ACHN (cell line): ENCODE results near the gene SLCO2A1.

Experiments
- DNase-seq: peaks from one replicate; pipeline ENCODE4 v3.0.0-alpha.2; 2015
- in situ Hi-C: cut with HindIII; loops from 2 replicates; pipeline ENCODE4 v1.10.0; 2017; ENCODE audit warnings: low sequenced_read_pairs, low pct_ligation_motif_present, low pct_unique_long_range_greater_than_20kb

The SLCO2A1 gene

GRCh38 chr3:134014270-134014669 is 15.5 kb downstream of the SLCO2A1 start:
- in situ Hi-C loops: no loop called here
- no peak for DNase-seq

- no peak for DNase-seq
- in situ Hi-C loops: no loop called here
These were observed 16.4 kb downstream of the SLCO2A1 start for GRCh38 chr3:134013280-134013679.

DNA sequence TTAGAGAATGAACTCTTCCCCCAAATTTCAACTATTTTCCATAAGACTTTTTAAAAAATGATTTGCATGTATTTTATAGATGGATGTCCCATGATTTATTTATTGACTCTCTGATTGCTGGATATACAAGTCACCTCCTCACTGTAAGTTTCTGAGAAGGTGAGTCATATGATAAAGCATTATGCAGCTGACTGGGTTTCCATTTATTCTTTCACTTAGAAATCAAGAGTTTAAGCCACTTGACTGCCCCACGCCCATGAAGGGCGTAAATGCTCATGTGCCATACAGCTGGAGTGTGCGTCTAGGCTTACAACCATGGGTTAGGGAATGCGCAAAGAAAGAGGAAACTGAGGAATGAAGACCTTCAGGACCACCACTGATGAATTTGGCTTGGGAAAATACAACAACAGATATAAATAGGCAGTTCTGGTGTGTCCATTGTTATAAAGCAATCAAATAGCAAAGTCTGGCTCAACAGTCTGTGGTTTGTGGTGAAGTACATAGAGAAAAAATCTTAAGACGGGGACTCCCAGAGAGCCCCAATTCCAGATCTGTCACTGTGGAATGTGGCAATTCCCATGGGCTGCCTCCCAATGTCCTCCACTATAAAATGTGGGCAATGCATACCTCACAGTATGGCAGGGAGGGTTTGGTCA is 20.3 kb downstream of the SLCO2A1 start:
- in situ Hi-C loops: no loop called here
- DNase-seq: peak; percentile 70

GRCh38 chr3:134008630-134009156 is 21.0 kb downstream of the SLCO2A1 start:
- peak; percentile 83 for DNase-seq

GRCh38 chr3:134007819-134008218 is 21.9 kb downstream of the SLCO2A1 start:
- in situ Hi-C loops: no loop called here
- no peak for DNase-seq

More at GRCh38 chr3:134008630-134009156, 21.0 kb downstream of the SLCO2A1 start:
- in situ Hi-C loops: no loop called here

- in situ Hi-C loops: no loop called here
- no peak for DNase-seq
These were observed 24.9 kb downstream of the SLCO2A1 start for GRCh38 chr3:134004841-134005240.

DNA sequence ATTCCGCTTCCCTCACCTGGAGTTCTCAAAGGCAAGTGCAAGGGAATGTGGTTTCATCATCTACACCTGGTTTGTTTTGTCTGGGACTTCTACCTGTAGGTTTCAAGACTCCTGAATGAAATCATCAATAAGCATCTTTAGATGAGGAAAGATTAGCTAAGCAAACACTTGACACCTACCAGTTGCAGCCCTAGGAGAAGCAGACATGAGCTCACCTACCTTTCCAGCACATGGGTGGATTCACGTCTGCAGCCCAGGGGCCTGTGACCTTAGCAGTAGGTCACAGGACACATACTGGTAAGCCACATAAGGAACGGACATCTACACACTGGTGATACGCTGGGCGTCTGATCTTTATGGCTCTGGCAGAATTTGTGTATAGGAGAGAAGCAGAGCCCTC is 26.7 kb downstream of the SLCO2A1 start:
- in situ Hi-C loops: no loop called here
- no peak for DNase-seq

- peak; percentile 88 for DNase-seq
- in situ Hi-C loops: no loop called here
These were observed 27.4 kb downstream of the SLCO2A1 start for GRCh38 chr3:134002306-134002705.

DNA sequence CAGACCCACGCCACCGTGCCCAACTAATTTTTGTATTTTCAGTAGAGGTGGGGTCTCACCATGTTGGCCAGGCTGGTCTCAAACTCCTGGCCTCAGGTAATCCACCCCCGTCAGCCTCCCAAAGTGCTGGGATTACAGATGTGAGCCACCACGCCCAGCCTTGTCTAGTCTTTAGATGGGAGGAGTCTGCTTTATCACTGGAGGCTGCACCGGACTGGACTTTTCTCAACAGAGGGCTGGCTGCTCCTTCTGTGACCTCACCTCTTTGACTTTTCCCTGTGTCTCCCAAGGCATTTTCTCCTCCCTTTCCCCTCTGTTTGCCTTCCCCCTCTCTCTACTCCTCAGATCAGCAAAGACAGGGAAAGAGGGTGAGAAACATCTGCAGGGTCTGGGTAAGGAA is 28.5 kb downstream of the SLCO2A1 start:
- in situ Hi-C loops: no loop called here
- DNase-seq: no peak

DNA sequence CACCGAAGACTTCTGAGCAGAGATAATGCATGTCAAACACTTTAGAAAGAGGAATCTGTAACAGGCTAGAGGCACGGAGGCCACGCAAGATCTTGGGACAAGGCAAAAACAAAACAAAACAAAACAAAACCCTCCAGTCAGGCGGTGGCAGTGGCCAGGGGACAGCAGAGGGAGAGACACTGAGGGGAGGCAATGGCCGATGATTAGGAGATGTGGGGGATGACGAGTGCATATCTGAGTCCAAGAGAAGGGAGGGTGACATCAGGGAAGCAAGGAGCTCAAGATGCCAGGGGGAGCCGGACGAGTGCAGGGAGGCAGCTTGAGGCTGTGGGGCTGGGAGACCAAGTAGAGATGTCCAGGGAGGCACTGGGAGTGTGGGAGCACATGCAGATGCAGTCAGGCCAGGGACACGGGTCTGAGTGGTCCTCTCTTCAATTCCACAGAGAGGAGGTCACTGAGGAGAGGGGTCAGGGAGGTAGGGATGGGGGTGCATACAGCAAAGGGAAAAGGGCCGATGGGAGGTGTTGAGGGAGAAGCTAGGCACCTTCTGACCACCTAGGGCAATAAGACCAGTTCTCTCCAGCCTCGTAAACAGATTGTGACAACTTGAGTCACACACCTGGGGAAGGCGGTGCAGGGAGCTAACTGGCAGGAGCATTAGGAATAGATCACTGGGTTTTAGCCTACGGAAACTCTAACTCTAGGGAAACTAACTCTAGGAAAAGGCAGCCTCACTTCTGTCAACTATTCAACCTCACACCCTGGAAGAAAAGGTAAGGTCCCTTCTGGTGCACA is 29.6 kb downstream of the SLCO2A1 start:
- no peak for DNase-seq
- in situ Hi-C loops: no loop called here

GRCh38 chr3:133998691-133999241 is 31.0 kb downstream of the SLCO2A1 start:
- DNase-seq: no peak
- in situ Hi-C loops: no loop called here

GRCh38 chr3:133997871-133998635 is 31.7 kb downstream of the SLCO2A1 start:
- in situ Hi-C loops: no loop called here
- DNase-seq: no peak

DNA sequence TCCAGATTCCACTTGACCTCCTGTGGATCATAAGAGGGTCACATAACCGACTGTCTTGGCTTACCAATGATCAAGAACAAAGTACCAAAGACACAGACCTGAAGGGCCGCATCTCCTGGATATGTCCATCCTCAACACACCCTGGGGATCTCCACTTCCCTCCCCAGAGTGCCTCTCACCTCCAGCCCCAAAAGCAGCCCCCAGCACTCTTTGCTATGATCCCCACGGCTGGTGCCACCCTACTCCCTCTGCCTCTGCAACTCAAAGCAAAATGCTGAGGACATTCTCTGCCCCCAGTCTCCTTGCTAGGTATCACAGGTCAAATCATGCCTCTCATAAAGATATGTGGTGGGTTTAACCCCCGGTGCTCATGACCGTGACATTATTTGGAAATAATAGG is 32.7 kb downstream of the SLCO2A1 start:
- in situ Hi-C loops: no loop called here
- no peak for DNase-seq

DNA sequence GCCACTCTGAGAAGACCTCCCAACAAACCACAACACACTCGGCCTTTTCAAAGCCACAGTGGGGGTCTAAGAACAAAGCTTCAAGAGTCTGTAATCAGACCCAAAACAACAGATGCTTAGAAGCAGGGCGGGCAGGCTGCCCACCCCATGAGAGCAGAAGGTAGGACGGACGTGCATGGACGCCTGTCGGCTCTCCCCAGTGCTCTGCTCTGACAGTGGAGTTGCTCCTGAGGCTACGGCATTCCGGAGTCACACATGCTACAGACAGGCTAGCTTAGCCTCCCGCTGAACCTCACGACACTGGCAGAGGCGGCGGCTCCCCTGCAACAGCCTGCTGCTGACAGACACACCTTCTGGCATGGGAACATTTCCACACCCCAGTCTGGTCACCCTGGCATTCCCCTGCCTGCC is 33.5 kb downstream of the SLCO2A1 start:
- DNase-seq: no peak

DNA sequence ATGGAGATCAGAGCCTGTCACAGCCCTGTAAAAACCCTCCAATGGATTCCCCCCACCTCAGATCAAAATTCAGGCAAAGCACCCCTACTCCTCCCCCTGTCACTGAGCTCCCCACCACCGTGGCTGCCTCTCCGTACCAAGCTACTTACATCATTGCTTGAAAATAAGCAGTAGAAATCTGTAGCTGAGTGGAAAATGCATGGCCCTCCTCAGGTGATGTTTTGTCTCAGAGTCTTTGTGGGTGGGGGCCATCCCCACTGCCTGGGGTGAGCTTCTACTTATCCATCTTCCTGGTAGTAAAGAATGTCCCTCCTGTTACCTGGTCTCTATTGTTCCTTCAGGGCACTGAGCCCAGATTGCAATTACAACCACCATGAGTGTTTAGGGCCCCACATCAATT is 34.5 kb downstream of the SLCO2A1 start:
- in situ Hi-C loops: no loop called here
- DNase-seq: no peak

More for the DNA sequence above, 33.5 kb downstream of the SLCO2A1 start:
- in situ Hi-C loops: no loop called here

- in situ Hi-C loops: no loop called here
- DNase-seq: no peak
These were observed 35.4 kb downstream of the SLCO2A1 start for GRCh38 chr3:133994166-133994890.

- DNase-seq: no peak
- in situ Hi-C loops: no loop called here
These were observed 36.6 kb downstream of the SLCO2A1 start for GRCh38 chr3:133992951-133993620.

DNA sequence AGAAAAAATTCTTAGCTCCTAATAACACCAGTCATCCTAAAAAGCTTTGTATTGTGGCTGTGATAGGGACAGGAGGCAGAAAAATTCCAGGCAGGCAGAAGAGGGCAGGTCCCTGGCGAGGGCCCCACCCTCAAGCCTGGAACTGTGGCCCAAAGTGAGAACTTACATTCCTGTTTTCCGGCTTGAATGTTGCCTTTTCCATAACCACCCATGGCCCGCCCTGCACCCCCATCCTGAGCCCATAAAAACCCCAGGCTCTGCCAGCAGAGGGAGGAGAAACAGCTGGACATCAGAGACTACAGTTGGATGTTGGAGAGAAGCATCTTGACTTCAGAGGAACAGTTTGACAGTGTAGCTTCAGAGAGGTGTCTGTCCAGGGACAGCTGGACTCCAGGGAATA is 37.3 kb downstream of the SLCO2A1 start:
- no peak for DNase-seq
- in situ Hi-C loops: no loop called here
